ENCODE measurements around the gene SLC22A1. TPM values are rescaled to one million over a fixed set of nuclear protein-coding genes. Genes with fewer than 3 reads are reported as not detected.

SLC22A1 gene
- total RNA-seq, 1 experiment from 2014 or later, result 0.86 TPM

GRCh38 chr6:160084198-160084776, 37.3 kb upstream of the SLC22A1 start (continued):
- TF ChIP-seq ZBTB33 (IDR thresholded peaks at IDR 0.05; ENCODE audit: extremely low read depth, insufficient replicate concordance, low read length) (no peak), RAD21 (IDR thresholded peaks at IDR 0.05; ENCODE audit: low read depth) (no peak), ELF1 (IDR thresholded peaks at IDR 0.05; ENCODE audit: borderline replicate concordance, low read depth) (no peak), JUND (IDR thresholded peaks at IDR 0.05) (no peak)

- no peak for TF ChIP-seq MAX (IDR thresholded peaks at IDR 0.05)
- no peak for TF ChIP-seq POLR2AphosphoS5 (IDR thresholded peaks at IDR 0.05; ENCODE audit: low read depth, low read length)
- no peak for TF ChIP-seq ZNF274 (IDR thresholded peaks at IDR 0.05; ENCODE audit: low read depth, low read length)
- Histone ChIP-seq H3K9me3 (ENCODE audit: control insufficient read depth in 1 of 2, insufficient read depth in 1 of 2, low read depth in 1 of 2, low read length in 2 of 2) (no peaks in the 10 kb centered on the region), H3K27ac (ENCODE audit: low read depth, low read length) (no peak overlapping the region), H2AFZ (ENCODE audit: low read depth, low read length, poor library complexity, severe bottlenecking) (no peak overlapping the region), H3K4me2 (ENCODE audit: low read length) (no peak overlapping the region), H3K36me3 (ENCODE audit: control insufficient read depth in 1 of 2, insufficient read depth in 2 of 2, low read length in 2 of 2) (peaks cover 9 to 17% of the 10 kb centered on the region in 2 experiments; a peak in 3 of 4 replicates), H3K4me1 (ENCODE audit: control insufficient read depth in 1 of 2, insufficient read depth in 2 of 2, low read length in 2 of 2) (no peaks in the 10 kb centered on the region), H3K27me3 (ENCODE audit: insufficient read depth, low read length) (no peaks in the 10 kb centered on the region), H3K9ac (ENCODE audit: low read length) (no peak overlapping the region), H3K79me2 (ENCODE audit: insufficient read depth, low read length) (no peaks in the 10 kb centered on the region), H4K20me1 (ENCODE audit: insufficient read depth) (no peaks in the 10 kb centered on the region), H3K4me3 (replicated peaks in 1 of 2; ENCODE audit: low read depth in 1 of 2, low read length in 2 of 2) (no peak overlapping the region), H3K9me2 (ENCODE audit: insufficient read depth) (no peaks in the 10 kb centered on the region)
- intact Hi-C loops (cut with micrococcal nuclease), result no loop called here
- ATAC-seq, result no peak
- ChIA-PET CTCF (no interaction called here), POLR2A (no interaction called here), RAD21 (ENCODE audit: low non-redundant PET in 1 of 2, low total read pairs in 2 of 2, uncharacterized antibody in 2 of 2, unreplicated experiment in 2 of 2) (no interaction called here)
- DNase-seq (ENCODE audit: low read depth, low spot score), result no peak
- BruUV-seq (replicated peaks), result no TSS peak
Observed at GRCh38 chr6:160085226-160085625, 36.4 kb upstream of the SLC22A1 start.
